8988T (cell line): ENCODE results near the gene TELO2.

Experiments
- DNase-seq: peaks from one replicate; pipeline ENCODE4 v3.0.0; 2011

TELO2 gene

GRCh38 chr16:1524366-1524765 is 31.2 kb downstream of the TELO2 start:
- DNase-seq: no peak

DNA sequence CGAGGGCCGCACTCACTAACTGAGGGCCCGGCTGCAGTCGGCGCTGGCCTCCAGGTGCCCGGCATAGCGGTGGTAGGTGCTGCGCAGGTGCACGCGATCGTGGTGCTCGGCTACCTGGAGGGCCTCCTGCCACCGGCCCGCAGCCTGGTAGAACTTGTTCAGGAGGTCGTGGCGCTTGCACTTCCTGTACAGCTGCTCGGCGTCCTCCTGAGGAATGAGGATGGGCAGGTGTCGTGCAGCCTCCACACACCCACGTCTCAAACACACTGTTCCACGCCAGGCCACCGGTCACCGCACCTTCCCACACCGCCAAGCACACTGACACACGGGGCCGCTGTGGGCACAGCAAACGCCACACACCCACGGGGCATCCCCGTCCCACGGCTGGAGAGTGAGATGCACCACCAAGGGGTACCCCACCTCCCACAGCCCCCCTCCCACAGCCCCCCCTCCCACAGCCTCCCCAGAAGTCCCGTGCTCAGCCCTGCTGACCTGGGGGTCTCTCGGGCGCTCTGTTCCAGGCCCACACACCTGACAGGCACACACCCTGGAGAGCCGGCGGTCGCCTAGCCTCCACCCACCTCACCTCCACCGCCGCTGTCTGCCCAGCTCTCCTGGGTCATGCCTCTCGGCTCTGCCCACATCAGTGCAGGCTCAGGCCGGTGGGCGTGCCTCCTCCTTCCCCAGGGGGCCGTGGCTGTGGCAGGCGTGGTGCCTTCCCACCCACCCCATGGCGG is 32.9 kb downstream of the TELO2 start:
- no peak for DNase-seq

- no peak for DNase-seq
These were observed 33.7 kb downstream of the TELO2 start for GRCh38 chr16:1526608-1527555.

DNA sequence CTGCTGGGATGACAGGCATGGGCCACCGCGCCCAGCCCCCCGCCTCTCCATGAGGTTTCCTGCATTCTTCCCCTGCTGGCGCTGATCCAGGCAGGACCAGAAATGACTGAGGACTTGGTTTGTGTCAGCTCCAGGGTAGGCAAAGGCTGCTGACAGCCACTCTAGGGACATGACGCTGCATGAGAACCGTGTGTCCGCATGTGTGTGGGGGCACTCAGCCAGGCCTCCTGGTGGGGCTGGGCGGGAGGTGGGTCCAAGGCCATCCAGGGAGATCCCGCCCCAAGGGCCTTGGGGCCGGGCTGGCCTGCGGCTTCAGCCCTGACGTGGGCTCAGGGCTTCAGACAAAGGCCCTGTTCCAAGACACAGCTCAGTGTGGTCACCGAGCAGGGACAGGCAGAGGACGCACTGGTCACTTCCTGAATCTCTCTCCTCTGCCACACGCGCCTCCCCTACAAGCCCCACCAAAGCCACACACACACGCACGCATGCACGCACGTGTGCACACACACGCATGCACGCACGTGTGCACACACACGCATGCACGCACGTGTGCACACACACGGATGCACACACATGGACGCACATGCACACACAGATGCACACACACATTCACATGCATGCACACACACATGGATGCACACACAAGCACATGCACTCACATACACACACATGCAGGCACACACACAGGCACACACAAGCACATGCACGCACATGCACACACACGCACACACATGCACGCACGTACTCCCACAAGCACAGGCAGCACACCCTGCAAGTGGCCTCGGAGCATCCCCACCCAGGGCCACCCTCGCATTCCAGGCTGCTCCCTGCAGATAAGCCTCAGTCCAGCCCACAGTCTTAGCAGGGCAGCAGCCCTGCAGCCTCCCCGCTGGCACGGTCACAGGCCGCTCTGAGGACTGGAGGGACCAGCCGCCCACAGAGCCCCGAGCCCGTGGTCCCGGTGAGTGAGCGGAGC is 35.0 kb downstream of the TELO2 start:
- no peak for DNase-seq

DNA sequence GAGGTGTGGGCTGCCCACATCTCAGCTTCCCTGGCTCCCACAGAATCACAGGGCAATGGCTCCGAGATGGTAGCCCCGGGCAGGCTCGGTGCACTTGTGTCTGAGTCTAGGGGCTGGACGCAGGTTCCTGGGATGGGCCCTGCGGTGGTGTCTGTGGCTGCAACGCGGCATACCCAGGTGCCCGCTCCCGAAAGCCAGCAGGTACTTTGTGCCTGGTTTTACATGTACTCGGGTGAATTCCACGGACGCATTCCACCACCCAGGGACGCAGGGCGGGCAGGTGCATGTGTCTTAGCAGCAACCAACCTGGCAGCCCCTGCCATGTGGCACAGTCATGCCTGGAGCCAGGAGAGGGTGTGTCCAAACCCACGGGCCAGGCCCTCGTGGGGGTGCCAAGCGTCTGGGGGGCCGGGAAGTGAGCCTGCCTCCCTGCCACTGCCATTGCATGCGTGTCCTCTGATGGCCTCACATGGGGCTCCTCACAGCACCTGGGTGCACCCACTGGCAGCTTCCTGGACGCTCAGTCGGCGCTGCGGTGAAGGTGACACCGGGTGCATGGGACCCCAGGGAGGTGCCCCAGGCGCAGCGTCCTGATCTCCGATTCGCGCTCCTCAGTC is 35.9 kb downstream of the TELO2 start:
- DNase-seq: no peak

DNA sequence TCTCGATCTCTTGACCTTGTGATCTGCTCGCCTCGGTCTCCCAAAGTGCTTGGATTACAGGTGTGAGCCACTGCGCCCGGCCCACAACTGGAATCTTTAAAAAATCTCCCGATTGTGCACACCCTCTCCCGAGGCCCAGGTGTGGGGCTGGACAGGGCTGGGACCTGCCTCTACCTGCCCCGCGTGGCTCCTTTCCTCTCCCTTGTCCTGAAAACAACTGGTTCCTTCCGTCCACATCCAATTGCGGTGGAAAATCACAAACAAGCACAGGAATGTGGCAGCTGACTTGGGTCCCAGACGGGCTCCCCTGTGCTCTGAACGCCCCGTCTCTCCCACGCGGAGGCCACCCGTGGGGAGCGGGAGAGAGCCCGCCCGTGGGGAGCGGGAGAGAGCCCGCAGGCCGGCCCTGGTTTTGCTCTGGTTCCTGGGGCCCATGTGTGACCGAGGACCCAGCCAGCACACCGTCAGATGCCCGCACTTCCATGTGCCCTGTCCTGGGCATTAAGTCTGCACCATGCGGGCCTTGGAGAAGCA is 37.3 kb downstream of the TELO2 start:
- no peak for DNase-seq

DNA sequence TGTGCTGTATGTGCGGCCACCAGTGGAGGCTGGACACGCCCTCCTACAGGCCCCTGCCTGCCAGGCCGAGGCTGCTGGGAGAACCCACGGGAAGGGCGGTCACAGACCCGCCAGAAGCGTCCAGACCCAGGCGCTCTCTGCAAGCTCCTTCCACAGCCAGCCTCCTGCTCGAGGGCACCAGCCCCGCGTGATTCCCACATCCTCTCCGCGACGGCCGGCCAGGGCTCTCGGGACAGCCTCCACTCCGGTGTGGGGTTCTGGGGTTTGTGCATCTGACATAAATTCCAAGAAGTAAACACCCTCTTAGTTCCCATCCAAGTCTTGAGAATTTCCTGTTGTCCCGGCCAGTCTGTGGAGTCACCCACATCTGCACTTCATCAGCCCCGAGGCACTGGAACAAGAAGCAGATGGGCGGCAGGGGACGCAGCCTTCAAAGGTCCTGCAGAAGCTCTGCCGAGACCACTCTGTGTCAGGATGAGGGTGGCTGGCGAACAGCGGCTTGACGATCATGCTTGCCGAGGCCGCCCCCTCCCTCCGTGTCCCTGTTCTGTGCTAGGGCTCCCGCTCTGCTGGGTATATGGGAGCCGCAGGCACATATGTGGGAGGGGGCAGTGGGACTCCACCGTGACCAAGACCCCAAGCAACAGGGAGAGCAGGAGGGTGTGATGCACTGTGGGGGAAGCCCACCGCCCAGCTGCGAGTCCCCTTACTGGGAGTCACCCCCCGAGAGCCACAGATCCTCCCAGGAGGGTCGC is 37.9 kb downstream of the TELO2 start:
- DNase-seq: no peak

DNA sequence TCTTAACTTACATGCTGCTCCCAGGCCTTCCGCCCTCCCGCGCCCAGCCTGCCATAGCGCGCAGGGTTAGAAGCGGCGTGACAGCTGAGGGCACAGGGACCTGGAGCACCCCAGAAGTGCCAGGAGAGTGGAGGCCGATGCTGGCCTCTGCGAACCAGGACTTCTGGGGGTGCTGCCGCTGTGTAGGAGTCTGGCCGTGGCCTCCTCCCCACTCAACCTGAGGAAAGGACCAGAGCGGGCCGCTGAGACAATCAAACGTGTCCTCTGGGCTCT is 38.4 kb downstream of the TELO2 start:
- DNase-seq: no peak

DNA sequence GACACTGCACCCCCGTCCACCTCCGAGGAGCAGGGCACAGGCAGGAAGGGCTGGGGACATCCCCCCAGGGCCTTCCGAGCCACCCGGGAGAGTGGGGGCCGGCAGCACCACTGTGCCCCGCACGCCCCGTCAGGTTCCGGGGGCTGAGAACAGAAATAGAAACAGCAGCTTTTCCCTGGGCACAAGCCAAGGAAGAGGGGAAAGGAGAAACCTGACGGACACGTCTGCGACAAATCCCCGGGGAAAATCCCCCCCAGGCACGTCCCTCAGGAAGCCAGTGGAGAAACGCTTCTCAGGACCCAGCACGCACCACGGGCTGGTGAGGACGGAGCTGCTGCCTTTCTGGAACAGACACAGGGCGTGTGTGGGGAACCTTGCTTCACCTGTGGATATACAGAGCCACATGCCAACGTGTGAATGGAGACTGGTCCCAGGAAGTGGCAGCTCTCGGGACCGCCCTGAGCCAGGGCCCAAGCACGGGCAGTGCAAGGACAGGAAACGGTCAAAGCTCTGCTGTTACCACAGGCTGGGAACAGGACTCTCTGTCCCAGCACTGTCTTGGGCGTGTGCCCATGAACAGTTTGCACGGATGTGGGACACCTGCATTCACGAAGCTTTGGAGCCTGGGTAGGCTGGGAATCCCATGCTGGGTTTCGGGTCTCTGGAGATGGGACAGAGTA is 39.1 kb downstream of the TELO2 start:
- DNase-seq: no peak

DNA sequence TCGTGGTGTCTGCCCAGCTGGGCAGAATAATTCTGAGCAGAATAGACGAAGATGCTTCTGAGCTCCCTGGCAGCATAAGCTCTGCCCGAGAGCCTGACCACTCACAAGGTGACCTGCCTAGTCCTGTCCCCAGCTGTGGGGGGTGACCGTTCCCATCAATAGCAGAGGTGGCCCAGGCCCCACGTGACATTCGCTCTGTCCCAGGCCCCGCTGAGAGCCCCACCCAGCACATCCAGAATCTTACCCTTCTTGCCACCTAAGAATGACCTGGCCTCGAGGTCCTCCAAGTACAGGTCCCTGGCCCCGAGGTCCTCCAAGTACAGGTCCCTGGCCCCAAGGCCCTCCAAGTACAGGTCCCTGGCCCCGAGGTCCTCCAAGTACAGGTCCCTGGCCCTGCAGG is 39.6 kb downstream of the TELO2 start:
- no peak for DNase-seq

- no peak for DNase-seq
These were observed 40.3 kb downstream of the TELO2 start, which contains the start of gene TMEM204 for GRCh38 chr16:1533443-1533951. Gene TMEM204 (plus strand): TSS chr16:1533666. CDS start chr16:1534276, 610 bp downstream.

DNA sequence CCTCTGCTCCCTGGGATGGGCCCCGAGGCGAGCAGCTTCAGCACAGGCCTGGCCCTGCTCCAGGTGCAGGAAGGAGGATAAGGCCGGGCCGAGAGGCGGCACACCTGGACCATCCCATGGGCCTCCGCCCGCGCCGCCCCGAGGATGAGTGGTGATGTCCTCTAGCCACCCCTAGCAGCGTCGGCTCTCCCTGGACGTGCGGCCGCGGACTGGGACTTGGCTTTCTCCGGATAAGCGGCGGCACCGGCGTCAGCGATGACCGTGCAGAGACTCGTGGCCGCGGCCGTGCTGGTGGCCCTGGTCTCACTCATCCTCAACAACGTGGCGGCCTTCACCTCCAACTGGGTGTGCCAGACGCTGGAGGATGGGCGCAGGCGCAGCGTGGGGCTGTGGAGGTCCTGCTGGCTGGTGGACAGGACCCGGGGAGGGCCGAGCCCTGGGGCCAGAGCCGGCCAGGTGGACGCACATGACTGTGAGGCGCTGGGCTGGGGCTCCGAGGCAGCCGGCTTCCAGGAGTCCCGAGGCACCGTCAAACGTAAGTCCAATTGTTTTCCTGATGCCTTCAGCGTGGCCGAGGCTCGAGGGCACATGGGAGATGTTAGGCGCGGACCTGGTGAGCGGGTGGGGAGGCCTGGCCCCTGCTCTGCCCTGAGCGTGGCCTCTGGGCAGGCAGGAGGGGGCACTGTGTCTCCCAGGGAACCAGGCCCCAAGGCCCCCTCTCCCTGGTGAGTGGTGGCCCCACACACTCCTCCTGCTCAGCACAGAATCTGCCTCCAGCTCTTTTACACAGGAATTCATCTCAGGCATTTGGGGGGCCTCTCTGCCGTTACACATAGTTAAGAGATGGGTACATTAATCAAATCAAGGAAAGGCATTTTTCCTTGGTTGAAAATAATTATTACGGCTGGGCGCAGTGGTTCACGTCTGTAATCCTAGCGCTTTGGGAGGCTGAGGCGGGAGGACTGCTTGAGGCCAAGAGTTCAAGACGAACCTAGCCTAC is 41.2 kb downstream of the TELO2 start:
- DNase-seq: no peak

DNA sequence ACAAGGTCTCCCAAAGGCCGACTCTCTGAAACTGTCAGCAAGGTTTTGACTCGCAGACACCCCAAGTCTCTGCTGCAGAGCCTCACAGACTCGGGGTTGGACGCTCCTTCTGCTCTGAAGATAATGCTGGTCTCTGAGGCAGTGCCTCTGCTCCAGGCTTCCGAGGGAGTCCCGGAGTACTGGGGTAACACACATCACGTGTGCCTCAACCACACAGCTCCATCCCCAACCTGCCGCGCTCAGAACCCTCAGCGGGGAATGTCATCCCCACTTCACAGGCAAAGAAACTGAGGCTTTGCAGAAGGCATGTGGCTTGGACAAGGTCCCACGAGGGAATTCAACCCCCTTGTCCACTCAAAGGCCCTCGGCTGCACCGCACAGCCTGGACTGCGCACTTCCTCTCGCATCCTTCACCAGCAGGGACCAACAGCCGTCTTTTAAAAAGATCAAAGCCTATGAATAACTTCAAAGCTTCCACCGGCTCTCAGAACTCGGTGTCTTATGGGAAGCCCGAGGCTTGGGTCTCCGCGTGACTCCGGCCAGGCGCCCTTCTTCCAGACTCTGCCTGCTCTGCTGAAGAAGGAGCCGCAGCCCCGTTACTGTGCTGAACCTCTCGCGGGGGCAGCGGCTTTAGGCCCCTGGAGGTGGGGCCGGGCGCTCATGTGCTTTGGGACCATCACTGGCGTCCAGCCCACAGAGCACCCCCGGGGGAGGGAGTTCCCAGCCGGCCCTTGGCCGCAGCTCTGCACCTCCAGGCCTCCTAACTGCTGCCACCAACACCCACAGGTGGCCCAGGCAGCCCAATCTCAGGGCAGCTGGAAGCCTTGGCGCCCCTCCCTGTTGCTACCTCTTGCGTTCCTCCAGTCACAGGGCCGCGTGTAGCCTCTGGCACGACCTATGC is 42.5 kb downstream of the TELO2 start:
- DNase-seq: no peak

DNA sequence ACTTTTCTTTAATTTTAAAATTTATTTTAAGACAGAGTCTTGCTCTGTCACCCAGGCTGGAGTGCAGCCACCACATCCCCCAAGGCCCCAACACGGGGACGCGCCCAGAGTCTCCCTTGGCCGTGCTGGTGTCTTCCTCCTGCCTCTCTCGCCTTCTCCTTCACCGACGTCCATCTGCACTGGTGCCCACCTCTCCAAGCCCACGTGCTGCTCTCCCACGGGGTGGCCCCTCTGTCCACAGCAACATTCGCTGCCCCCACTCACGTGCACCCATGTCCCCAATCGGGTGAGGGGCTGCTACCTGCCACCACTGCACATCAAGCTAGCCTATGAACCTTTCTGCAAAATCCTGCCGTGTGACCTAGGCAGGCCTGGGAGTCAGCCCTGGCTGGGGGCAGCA is 43.4 kb downstream of the TELO2 start:
- DNase-seq: no peak

DNA sequence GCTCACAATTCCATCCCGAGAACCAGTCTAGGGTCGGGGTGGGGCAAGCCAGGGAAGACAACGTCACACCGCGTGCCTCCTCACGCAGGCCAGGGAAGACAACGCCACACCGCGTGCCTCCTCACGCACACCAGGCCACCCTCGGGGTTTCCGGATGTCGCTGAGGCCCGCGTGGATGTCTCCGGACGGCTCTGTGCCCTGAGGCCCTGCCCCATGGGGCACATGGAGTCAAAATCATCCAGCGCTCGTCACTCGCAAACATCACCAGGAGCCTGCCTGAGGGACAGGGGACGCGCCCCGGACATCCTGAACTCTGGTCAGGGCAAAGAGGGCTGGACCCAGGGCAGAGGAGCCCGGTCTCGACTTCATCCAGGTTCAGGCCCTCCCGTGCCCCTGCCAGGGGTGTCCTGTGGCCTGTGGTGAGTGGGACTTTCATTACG is 44.0 kb downstream of the TELO2 start:
- no peak for DNase-seq

DNA sequence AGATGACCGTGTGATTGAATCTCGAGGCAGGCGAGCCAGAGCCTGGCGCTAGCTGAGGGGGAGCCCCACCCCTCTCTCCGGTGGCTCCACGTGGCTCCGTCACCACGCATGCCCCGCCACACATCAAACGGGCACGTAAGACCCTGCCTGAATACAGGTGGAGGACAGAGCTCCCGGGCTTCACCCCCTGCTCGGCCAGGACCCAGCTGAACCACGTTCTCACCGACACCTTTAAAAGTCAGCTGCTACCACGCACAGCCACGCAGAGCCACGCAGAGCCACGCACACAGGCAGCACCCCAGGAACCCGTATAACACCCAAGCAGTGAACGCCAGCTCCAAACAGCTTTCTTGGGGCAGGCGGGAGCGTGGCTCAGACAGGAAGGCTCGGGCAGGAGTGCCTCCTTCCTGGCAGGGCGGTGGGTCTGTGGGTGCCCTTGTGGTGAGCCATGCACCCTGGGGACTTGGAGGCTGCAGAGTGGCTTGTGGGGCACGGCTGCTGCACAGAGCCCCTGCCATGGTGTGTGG is 44.7 kb downstream of the TELO2 start:
- DNase-seq: no peak

- DNase-seq: no peak
These were observed 45.8 kb downstream of the TELO2 start for GRCh38 chr16:1538804-1539520.
